Left kidney (tissue), 2 donors: ENCODE data around the gene WDR55. TPM values are rescaled to one million over a fixed set of nuclear protein-coding genes. Genes with fewer than 3 reads are reported as not detected.
A peak's percentile ranks its signal among the peaks of the same experiment; 100 is the strongest.
"Not testable (repeated sequence)": the region's sequence is repeated elsewhere in the genome, so short reads cannot be mapped to it uniquely, and the experiment has no call there.

Experiments used
- DNase-seq: peaks from one replicate; pipeline ENCODE4 v3.0.0-alpha.2; 2013
- polyA plus RNA-seq: library from polyadenylated mRNA; unstranded; fragments of 120-200 nt; gene quantifications from one replicate; pipeline ENCODE4 v1.2.1, GENCODE V29; 2013; ENCODE audit not compliant: insufficient read length

The WDR55 gene
- polyA plus RNA-seq, 1 donor = 19.6 TPM

- DNase-seq = no peak
Measured at GRCh38 chr5:140641716-140642115, 23.0 kb upstream of the WDR55 start.

GRCh38 chr5:140642718-140643117, 22.0 kb upstream of the WDR55 start:
- DNase-seq = no peak

- no peak for DNase-seq
Measured at GRCh38 chr5:140647042-140647419, 17.7 kb upstream of the WDR55 start.

- DNase-seq = no peak
Measured at GRCh38 chr5:140658870-140659269, 5.8 kb upstream of the WDR55 start.

- DNase-seq = not testable (repeated sequence)
Measured at GRCh38 chr5:140660371-140660770, 4.3 kb upstream of the WDR55 start.

GRCh38 chr5:140664030-140664358, 710 bp upstream of the WDR55 start:
- no peak for DNase-seq

GRCh38 chr5:140671035-140671434, 6.3 kb downstream of the WDR55 start:
- DNase-seq = not testable (repeated sequence)

- DNase-seq = no peak
Measured at GRCh38 chr5:140671472-140672125, 6.9 kb downstream of the WDR55 start.

- DNase-seq = no peak
Measured at GRCh38 chr5:140672455-140673186, 7.9 kb downstream of the WDR55 start.

- DNase-seq = no peak
Measured at GRCh38 chr5:140673187-140673976, 8.7 kb downstream of the WDR55 start, which contains the start of gene DND1. Gene DND1 (minus strand): TSS chr5:140673576. CDS start chr5:140673542, 34 bp downstream.

GRCh38 chr5:140674211-140674610, 9.5 kb downstream of the WDR55 start:
- DNase-seq = no peak

GRCh38 chr5:140674629-140675028, 9.9 kb downstream of the WDR55 start:
- no peak for DNase-seq

GRCh38 chr5:140677947-140678346, 13.2 kb downstream of the WDR55 start:
- no peak for DNase-seq

- no peak for DNase-seq
Measured at GRCh38 chr5:140678993-140679392, 14.3 kb downstream of the WDR55 start.

- no peak for DNase-seq
Measured at GRCh38 chr5:140690376-140690932, 25.8 kb downstream of the WDR55 start.

GRCh38 chr5:140690941-140691924, 26.5 kb downstream of the WDR55 start, which contains the start of the genes HARS1 and HARS2:
Gene HARS1 (minus strand): TSS chr5:140691370. CDS start chr5:140691304, 66 bp downstream.
Gene HARS2 (plus strand): TSS chr5:140691455. CDS start chr5:140691649, 194 bp downstream.
- peak; percentile 85 for DNase-seq

- no peak for DNase-seq
Measured at GRCh38 chr5:140694276-140694675, 29.6 kb downstream of the WDR55 start.

- DNase-seq = no peak
Measured at GRCh38 chr5:140696891-140697492, 32.3 kb downstream of the WDR55 start.

- DNase-seq = peak; percentile 97
Measured at GRCh38 chr5:140700177-140701144, 35.8 kb downstream of the WDR55 start, which contains the start of gene ZMAT2. Gene ZMAT2 (plus strand): TSS chr5:140700447. CDS start chr5:140700461, 14 bp downstream.
